NCI-H1694 (cell line): Measurements from ENCODE around the gene PRKAB2.
"Not testable (repeated sequence)": the region's sequence is repeated elsewhere in the genome, so short reads cannot be mapped to it uniquely, and the experiment has no call there.

Experiments used
- DNase-seq: peaks from one replicate; lab custom pipeline; 2025; lab: John Stamatoyannopoulos, UW

Gene PRKAB2

GRCh38 chr1:147171399-147172167 is 687 bp downstream of the PRKAB2 start:
- DNase-seq, result no peak

- DNase-seq, result no peak
Measured at GRCh38 chr1:147169840-147170674, 2.2 kb downstream of the PRKAB2 start.

- no peak for DNase-seq
Measured at GRCh38 chr1:147169171-147169570, 3.1 kb downstream of the PRKAB2 start.

DNA sequence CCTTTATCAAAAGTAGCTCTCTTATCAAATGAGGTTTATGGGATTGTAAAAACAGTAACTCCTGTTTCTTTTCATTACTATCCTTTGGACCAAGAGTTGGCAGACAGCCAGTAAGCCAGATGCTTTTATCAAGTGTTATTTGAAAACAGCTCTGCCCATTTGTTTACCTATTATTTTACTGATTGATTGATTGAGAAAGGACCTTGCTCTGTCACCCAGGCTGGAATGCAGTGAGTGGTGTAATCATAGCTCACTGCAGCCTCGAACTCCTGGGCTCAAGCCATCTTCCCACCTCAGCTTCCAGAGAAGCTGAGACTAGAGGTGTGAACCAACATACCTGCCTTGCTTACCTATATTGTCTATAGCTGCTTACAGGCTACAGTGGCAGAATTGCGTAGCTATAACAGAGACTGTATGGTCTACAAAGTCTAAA is 3.6 kb downstream of the PRKAB2 start:
- peak; percentile 45 for DNase-seq

GRCh38 chr1:147167365-147167764 is 4.9 kb downstream of the PRKAB2 start:
- no peak for DNase-seq

- DNase-seq, result no peak
Measured at GRCh38 chr1:147163019-147163418, 9.3 kb downstream of the PRKAB2 start.

DNA sequence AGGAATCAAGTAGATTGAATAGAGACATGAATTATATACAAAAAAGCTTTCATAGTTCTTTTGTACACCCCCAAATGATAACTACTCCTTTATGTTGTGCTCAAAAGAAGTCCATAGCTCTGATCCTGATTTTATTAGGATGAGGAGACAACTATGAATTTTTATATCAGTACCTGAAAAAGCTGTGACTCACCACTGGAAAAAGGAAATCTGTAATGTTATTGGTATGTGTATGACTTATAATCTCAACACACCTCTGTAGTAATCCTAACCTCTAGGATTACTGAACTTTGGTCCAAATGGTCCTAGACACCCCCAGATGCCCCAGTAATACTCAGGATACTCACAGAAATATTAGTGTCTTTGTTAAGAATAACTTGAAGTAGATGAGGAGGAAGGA is 10.2 kb downstream of the PRKAB2 start:
- no peak for DNase-seq

GRCh38 chr1:147157116-147157515 is 15.2 kb downstream of the PRKAB2 start:
- not testable (repeated sequence) for DNase-seq

- DNase-seq, result no peak
Measured at GRCh38 chr1:147156642-147157041, 15.6 kb downstream of the PRKAB2 start.

DNA sequence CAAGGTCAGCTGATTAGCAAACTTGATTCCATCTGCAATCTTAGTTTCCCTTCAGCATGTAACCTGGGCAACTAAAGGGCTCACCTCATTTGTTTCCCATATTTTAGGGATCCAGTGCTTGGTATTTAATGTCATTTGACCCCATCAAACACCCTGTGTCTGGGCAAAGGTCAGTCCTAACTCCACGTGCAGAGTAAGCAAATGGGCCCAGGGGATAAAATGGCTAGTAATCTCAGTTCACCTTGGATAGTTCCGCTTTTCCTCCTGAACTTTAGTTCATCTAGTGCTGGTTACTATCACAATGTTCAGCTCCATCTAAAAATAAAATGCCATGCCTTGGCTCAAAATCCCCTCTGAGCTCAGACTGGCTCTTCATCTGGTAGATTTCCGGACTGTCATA is 19.5 kb downstream of the PRKAB2 start:
- DNase-seq, result no peak

- DNase-seq, result no peak
Measured at GRCh38 chr1:147151244-147151643, 21.0 kb downstream of the PRKAB2 start.

DNA sequence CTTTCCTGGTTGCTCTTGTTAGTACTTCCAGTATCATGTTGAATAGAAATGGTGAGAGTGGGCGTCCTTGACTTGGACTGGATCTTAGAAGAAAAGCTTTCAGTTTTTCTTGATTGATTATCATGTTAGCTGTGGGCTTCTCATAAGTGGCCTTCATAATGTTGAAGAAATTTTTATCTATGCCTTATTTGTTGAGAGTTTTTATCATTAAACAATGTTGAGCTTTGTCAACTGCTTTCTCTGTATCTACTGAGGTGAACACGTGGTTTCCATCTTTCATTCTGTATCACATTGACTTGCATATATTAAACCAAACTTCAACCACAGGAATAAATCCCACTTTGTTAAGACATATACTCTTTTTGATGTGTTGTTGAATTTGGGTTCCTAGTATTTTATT is 29.4 kb downstream of the PRKAB2 start:
- DNase-seq, result no peak

GRCh38 chr1:147130721-147131120 is 41.5 kb downstream of the PRKAB2 start:
- DNase-seq, result not testable (repeated sequence)

DNA sequence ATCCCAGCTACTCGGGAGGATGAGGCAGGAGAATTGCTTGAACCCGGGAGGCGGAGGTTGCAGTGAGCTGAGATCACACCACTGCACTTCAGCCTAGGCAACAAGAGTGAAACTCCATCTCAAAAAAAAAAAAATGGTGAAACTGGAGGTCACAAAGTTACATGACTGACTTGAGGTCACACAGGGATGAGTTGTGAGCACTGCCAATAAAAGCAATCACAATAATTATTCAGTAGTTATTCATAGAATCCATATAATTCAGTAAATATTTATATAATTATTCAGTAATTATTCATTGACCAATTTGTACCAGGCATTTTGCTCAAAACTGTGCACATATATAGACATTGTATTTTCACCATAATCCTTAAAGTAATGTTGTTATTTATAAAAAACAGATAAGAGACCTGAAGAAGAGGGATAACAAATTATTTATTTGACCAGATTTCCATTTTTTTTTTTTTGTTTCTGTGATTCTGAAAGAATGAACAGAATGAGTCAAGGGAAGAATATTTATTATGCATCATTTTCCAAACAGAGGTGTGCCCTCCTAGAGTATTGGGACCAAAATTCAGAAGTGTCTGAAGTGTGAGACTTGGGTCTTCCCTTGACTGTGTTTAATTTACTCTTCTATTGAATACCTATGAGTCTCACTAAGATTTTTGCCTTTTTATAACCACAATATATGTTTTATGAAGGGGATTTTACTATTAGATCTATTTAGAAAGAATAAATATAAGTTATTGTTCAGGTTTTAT is 43.0 kb downstream of the PRKAB2 start:
- no peak for DNase-seq

GRCh38 chr1:147124266-147124665 is 48.0 kb downstream of the PRKAB2 start:
- no peak for DNase-seq

GRCh38 chr1:147117109-147117508 is 55.2 kb downstream of the PRKAB2 start:
- DNase-seq, result no peak

- DNase-seq, result no peak
Measured at GRCh38 chr1:147115496-147115895, 56.8 kb downstream of the PRKAB2 start.

GRCh38 chr1:147115079-147115478 is 57.2 kb downstream of the PRKAB2 start:
- DNase-seq, result not testable (repeated sequence)

GRCh38 chr1:147114353-147114752 is 57.9 kb downstream of the PRKAB2 start:
- DNase-seq, result not testable (repeated sequence)

- no peak for DNase-seq
Measured at GRCh38 chr1:147111381-147112130, 60.7 kb downstream of the PRKAB2 start.

GRCh38 chr1:147110872-147111271 is 61.4 kb downstream of the PRKAB2 start:
- no peak for DNase-seq

DNA sequence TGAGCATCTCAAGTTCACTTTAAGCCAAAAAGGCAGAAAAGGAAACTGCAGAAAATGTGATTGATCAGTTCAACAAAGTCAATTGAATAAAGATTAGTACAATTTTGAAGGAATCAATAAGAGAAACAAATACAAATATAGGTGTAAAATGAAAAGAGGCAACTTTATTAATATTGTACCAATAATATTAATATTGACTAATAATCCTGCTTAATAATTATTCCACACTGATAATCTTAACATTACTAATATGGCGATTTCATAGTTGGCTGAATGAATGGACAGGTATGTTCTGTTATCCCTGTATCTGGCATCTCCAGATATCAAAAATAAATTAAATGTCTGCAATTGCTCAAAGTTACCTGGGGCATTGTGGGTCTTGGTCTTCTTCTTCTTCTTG is 61.8 kb downstream of the PRKAB2 start:
- DNase-seq, result no peak
